Osteoblast (primary cell): Measurements from ENCODE around the gene PCBP2. TPM values are rescaled to one million over a fixed set of nuclear protein-coding genes. Genes with fewer than 3 reads are reported as not detected.

Experiments
- DNase-seq: peaks from one replicate; pipeline ENCODE4 v3.0.0; 2011; ENCODE audit warnings: low spot score, mixed read lengths; ENCODE audit not compliant: insufficient read length; ENCODE audit errors: missing footprints
- H2AFZ ChIP-seq: 2 replicates; pipeline ENCODE4 v1.6.0; 2011; ENCODE audit warnings: mild to moderate bottlenecking, low read length
- H3K27ac ChIP-seq: 2 replicates; pipeline ENCODE4 v1.5.1; 2011; ENCODE audit warnings: mild to moderate bottlenecking, low read depth, low read length, moderate library complexity
- H3K27me3 ChIP-seq: 2 replicates; pipeline ENCODE4 v1.6.0; 2012; ENCODE audit warnings: mild to moderate bottlenecking, control low read depth, inconsistent platforms, low read length, moderate library complexity; ENCODE audit not compliant: insufficient read depth
- H3K36me3 ChIP-seq: 2 replicates; pipeline ENCODE4 v1.5.1; 2011; ENCODE audit warnings: mild to moderate bottlenecking, low read length, control low read depth, moderate library complexity; ENCODE audit not compliant: insufficient read depth
- H3K4me1 ChIP-seq: 2 replicates; pipeline ENCODE4 v1.5.1; 2011; ENCODE audit warnings: mild to moderate bottlenecking, low read length, control low read depth, moderate library complexity; ENCODE audit not compliant: insufficient read depth
- H3K4me2 ChIP-seq: 2 replicates; pipeline ENCODE4 v1.6.0; 2011; ENCODE audit warnings: mild to moderate bottlenecking, low read length; ENCODE audit not compliant: insufficient read depth
- H3K4me3 ChIP-seq: fragments of 200-600 bp; sonication (generic); 3 replicates; pipeline ENCODE4 v1.5.1; 2012; ENCODE audit warnings: mild to moderate bottlenecking, low read length, inconsistent platforms; ENCODE audit not compliant: insufficient read depth
- H3K79me2 ChIP-seq: 2 replicates; pipeline ENCODE4 v1.6.0; 2012; ENCODE audit warnings: mild to moderate bottlenecking, low read length, control low read depth, inconsistent platforms; ENCODE audit not compliant: insufficient read depth
- H3K9me3 ChIP-seq: 2 replicates; pipeline ENCODE4 v1.5.1; 2011; ENCODE audit warnings: low read depth, low read length, control low read depth
- H4K20me1 ChIP-seq: 2 replicates; pipeline ENCODE4 v1.6.0; 2012; ENCODE audit warnings: mild to moderate bottlenecking, low read length, control low read depth; ENCODE audit not compliant: insufficient read depth
- CTCF ChIP-seq: IDR thresholded peaks from 2 replicates; pipeline ENCODE4 v1.5.1; 2011; ENCODE audit warnings: mild to moderate bottlenecking, low read depth, low read length, moderate library complexity; ENCODE audit errors: extremely low read depth
- total RNA-seq: library from RNA; depleted of rRNA; stranded (reverse); fragments of >200 nt; gene quantifications from 2 replicates; pipeline ENCODE4 v1.2.3, GENCODE V29; 2012

PCBP2 gene
- total RNA-seq, 1 donor: 247 TPM

- Histone ChIP-seq H3K36me3 (peaks cover 14% of the 10 kb centered on the region), H4K20me1 (peaks cover 3% of the 10 kb centered on the region), H3K4me2 (peak overlapping the region; percentile 88), H3K4me3 (peak overlapping the region; percentile 72), H2AFZ (peak overlapping the region; percentile 73), H3K79me2 (peaks cover 60% of the 10 kb centered on the region), H3K27me3 (no peaks in the 10 kb centered on the region), H3K4me1 (peaks cover 63% of the 10 kb centered on the region), H3K9me3 (no peaks in the 10 kb centered on the region), H3K27ac (peak overlapping the region; percentile 93)
- TF ChIP-seq CTCF: no peak
- no peak for DNase-seq
These were observed 48.4 kb downstream of the PCBP2 start for GRCh38 chr12:53500142-53500775.

GRCh38 chr12:53500776-53501614 is 49.1 kb downstream of the PCBP2 start, which contains the start of gene TARBP2:
Gene TARBP2 (plus strand): TSS chr12:53501283. CDS start chr12:53501409, 126 bp downstream.
- no peak for TF ChIP-seq CTCF
- DNase-seq: peak; percentile 97
- Histone ChIP-seq H3K79me2 (peaks cover 54% of the 10 kb centered on the region), H3K27ac (peak within 1 kb of the TSS; percentile 93), H3K4me3 (peak within 1 kb of the TSS; percentile 72), H3K4me1 (peaks cover 70% of the 10 kb centered on the region), H3K9me3 (no peaks in the 10 kb centered on the region), H4K20me1 (peaks cover 3% of the 10 kb centered on the region), H2AFZ (peak within 1 kb of the TSS; percentile 86), H3K36me3 (peaks cover 19% of the 10 kb centered on the region), H3K27me3 (no peaks in the 10 kb centered on the region), H3K4me2 (peak within 1 kb of the TSS; percentile 88)

- H3K27ac ChIP-seq: peak overlapping the region; percentile 93
- peak overlapping the region; percentile 72 for H3K4me3 ChIP-seq
- H3K27me3 ChIP-seq: no peaks in the 10 kb centered on the region
- H4K20me1 ChIP-seq: peaks cover 3% of the 10 kb centered on the region
- H3K4me1 ChIP-seq: peaks cover 73% of the 10 kb centered on the region
- H3K4me2 ChIP-seq: peak overlapping the region; percentile 88
- DNase-seq: peak; percentile 47
- peaks cover 24% of the 10 kb centered on the region for H3K36me3 ChIP-seq
- no peak for TF ChIP-seq CTCF
- H3K9me3 ChIP-seq: no peaks in the 10 kb centered on the region
- H2AFZ ChIP-seq: peak overlapping the region; percentile 86
- peaks cover 48% of the 10 kb centered on the region for H3K79me2 ChIP-seq
These were observed 49.8 kb downstream of the PCBP2 start for GRCh38 chr12:53501615-53502181.
